Endothelial cell of umbilical vein (primary cell): ENCODE data around the gene CDC42BPB. TPM values are rescaled to one million over a fixed set of nuclear protein-coding genes. Genes with fewer than 3 reads are reported as not detected.

Experiments
- BruUV-seq: library from RNA; stranded (reverse); fragments of 400-500 nt; replicated peaks from 2 replicates; lab custom pipeline; 2021; lab: Mats Ljungman, UMichigan
- CTCF ChIA-PET: fragments of 300-600, 350-600 bp; sonication (Branson Sonifier 250); formaldehyde crosslinking; loops from one replicate; lab custom pipeline; 2021; ENCODE audit warnings: antibody characterized with exemption, inconsistent platforms; lab: Charles Lee
- POLR2A ChIA-PET: fragments of 300-600, 350-600 bp; sonication (Branson Sonifier 250); formaldehyde crosslinking; loops from one replicate; lab custom pipeline; 2021; ENCODE audit warnings: antibody characterized with exemption, inconsistent platforms; lab: Charles Lee
- DNase-seq: peaks from one replicate; pipeline ENCODE4 v3.0.0-alpha.2; 2011; ENCODE audit warnings: low read depth, low spot score
- FAIRE-seq: peaks from 2 replicates; lab custom pipeline; 2011; peaks lifted over from hg19 to GRCh38; lab: Jason Lieb, UNC
- H2AFZ ChIP-seq: 2 replicates; pipeline ENCODE4 v1.6.0; 2012; ENCODE audit warnings: low read depth, low read length, control low read depth, inconsistent platforms
- H3K27ac ChIP-seq: 2 replicates; pipeline ENCODE4 v1.5.1; 2011; ENCODE audit warnings: low read depth, mild to moderate bottlenecking, control low read depth, low read length, moderate library complexity; ENCODE audit not compliant: insufficient read depth
- H3K27me3 ChIP-seq, 2 experiments: 2 replicates each; pipeline versions ENCODE4 v1.6.0 to v1.6.1; 2011; ENCODE audit warnings: low read length in 2 of 2, mixed read lengths in 1 of 2; ENCODE audit not compliant: control insufficient read depth in 2 of 2, insufficient read depth in 2 of 2
- H3K36me3 ChIP-seq, 2 experiments: 2 replicates in 1 of 2; 3 replicates in 1 of 2; pipeline ENCODE4 v1.5.1; 2011; ENCODE audit warnings: low read length in 2 of 2, mild to moderate bottlenecking in 1 of 2, moderate library complexity in 1 of 2; ENCODE audit not compliant: control insufficient read depth in 2 of 2, insufficient read depth in 2 of 2; ENCODE audit errors: extremely low read depth in 1 of 2
- H3K4me1 ChIP-seq: 3 replicates; pipeline ENCODE4 v1.5.1; 2011; ENCODE audit warnings: mild to moderate bottlenecking, low read length; ENCODE audit not compliant: control insufficient read depth, insufficient read depth; ENCODE audit errors: extremely low read depth
- H3K4me2 ChIP-seq: 2 replicates; pipeline ENCODE4 v1.6.1; 2011; ENCODE audit warnings: low read length, control low read depth, mixed read lengths; ENCODE audit not compliant: insufficient read depth
- H3K4me3 ChIP-seq, 3 experiments: fragments of 200-600 bp in 1 of 3; sonication (generic), shearing (Covaris generic) in 1 of 3; replicated peaks in 1 of 3; 2 replicates each; pipeline ENCODE4 v1.5.1; 2011 to 2016; ENCODE audit warnings: control low read depth in 3 of 3, low read length in 3 of 3, mild to moderate bottlenecking in 2 of 3, inconsistent platforms in 1 of 3, low read depth in 1 of 3, moderate library complexity in 1 of 3; ENCODE audit not compliant: insufficient read depth in 1 of 3
- H3K79me2 ChIP-seq: 2 replicates; pipeline ENCODE4 v1.6.0; 2012; ENCODE audit warnings: low read length, inconsistent platforms; ENCODE audit not compliant: control insufficient read depth, insufficient read depth
- H3K9ac ChIP-seq: replicated peaks from 2 replicates; pipeline ENCODE3; 2011; ENCODE audit warnings: low read length, control low read depth; ENCODE audit not compliant: insufficient read depth; ENCODE audit errors: extremely low read depth
- H3K9me1 ChIP-seq: replicated peaks from 3 replicates; pipeline ENCODE4 v1.6.0; 2011; ENCODE audit warnings: mild to moderate bottlenecking, low read length; ENCODE audit not compliant: control insufficient read depth, insufficient read depth; ENCODE audit errors: extremely low read depth
- H3K9me3 ChIP-seq: replicated peaks from 2 replicates; pipeline ENCODE4 v1.5.1; 2012; ENCODE audit warnings: low read length, inconsistent platforms; ENCODE audit not compliant: control insufficient read depth, insufficient read depth
- H4K20me1 ChIP-seq: replicated peaks from 2 replicates; pipeline ENCODE3; 2011; ENCODE audit warnings: mild to moderate bottlenecking, low read length; ENCODE audit not compliant: control insufficient read depth, insufficient read depth; ENCODE audit errors: extremely low read depth
- FOS ChIP-seq: IDR thresholded peaks from 2 replicates; pipeline ENCODE4 v1.6.1; 2011; ENCODE audit warnings: mild to moderate bottlenecking, low read length, moderate library complexity, borderline replicate concordance; ENCODE audit not compliant: insufficient read depth
- JUN ChIP-seq: IDR thresholded peaks from 2 replicates; pipeline ENCODE4 v1.6.1; 2011; ENCODE audit warnings: borderline replicate concordance, low read depth; ENCODE audit not compliant: insufficient read length, insufficient read depth
- MYC ChIP-seq: IDR thresholded peaks from one replicate; pipeline ENCODE4 v1.6.1; 2011; ENCODE audit warnings: mild to moderate bottlenecking, low read depth, low read length
- dilution Hi-C: fragments of 300-500 bp; cut with MboI; formaldehyde crosslinking; loops from one replicate; pipeline ENCODE4 v1.15.0; 2019; ENCODE audit warnings: low sequenced_read_pairs; ENCODE audit not compliant: extremely low pct_ligation_motif_present
- intact Hi-C: fragments of 100-400 bp; cut with micrococcal nuclease; formaldehyde crosslinking; loops from one replicate; pipeline ENCODE4 v1.10.0; 2022
- polyA plus RNA-seq, 4 experiments: library from polyadenylated mRNA; depleted of rRNA in 3 of 4; stranded (reverse) in 3 of 4; unstranded in 1 of 4; fragments of >200 nt; gene quantifications; 2 replicates each; pipeline versions ENCODE4 v1.2.1 to v1.2.3, GENCODE V29; 2011 to 2012; ENCODE audit warnings: missing spikeins in 1 of 4
- total RNA-seq: library from RNA; stranded (reverse); gene quantifications from 2 replicates; pipeline ENCODE4 v1.2.3, GENCODE V29; 2021
- TF ChIP-seq, protein P1 (sequence below): IDR thresholded peaks from 2 replicates; pipeline ENCODE4 v1.6.1; 2011; ENCODE audit not compliant: insufficient read depth, insufficient read length

The CDC42BPB gene
- total and polyA plus RNA-seq, 2 donors (not counting 3 experiments of a cell fraction or from before 2014, with no cell fraction given) = 82.6 to 131 TPM

- Histone ChIP-seq H2AFZ (peak overlapping the region; percentile 11), H3K36me3 (no peaks in the 10 kb centered on the region), H3K4me2 (no peak overlapping the region), H3K4me3 (no peak overlapping the region), H3K9ac (no peak overlapping the region), H3K79me2 (no peaks in the 10 kb centered on the region), H3K27ac (no peak overlapping the region), H3K9me3 (no peaks in the 10 kb centered on the region), H4K20me1 (no peaks in the 10 kb centered on the region), H3K27me3 (no peaks in the 10 kb centered on the region), H3K9me1 (no peaks in the 10 kb centered on the region), H3K4me1 (peaks cover 25% of the 10 kb centered on the region)
- CTCF ChIA-PET = no interaction called here
- POLR2A ChIA-PET = no interaction called here
- DNase-seq (no peak), FAIRE-seq (no peak)
- dilution Hi-C loops = no loop called here
- no peak for TF ChIP-seq JUN
- TF ChIP-seq, protein P1, sequence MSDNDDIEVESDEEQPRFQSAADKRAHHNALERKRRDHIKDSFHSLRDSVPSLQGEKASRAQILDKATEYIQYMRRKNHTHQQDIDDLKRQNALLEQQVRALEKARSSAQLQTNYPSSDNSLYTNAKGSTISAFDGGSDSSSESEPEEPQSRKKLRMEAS = no peak
- BruUV-seq = no TSS peak
- intact Hi-C loops = no loop called here
Observed at GRCh38 chr14:103070971-103071542, 13.7 kb upstream of the CDC42BPB start.

- no peak overlapping the region for H3K4me2 ChIP-seq
- intact Hi-C loops = no loop called here
- no peaks in the 10 kb centered on the region for H3K36me3 ChIP-seq
- H3K27me3 ChIP-seq = no peaks in the 10 kb centered on the region
- BruUV-seq = no TSS peak
- no peaks in the 10 kb centered on the region for H3K9me1 ChIP-seq
- no peak overlapping the region for H2AFZ ChIP-seq
- H3K9ac ChIP-seq = no peak overlapping the region
- no peaks in the 10 kb centered on the region for H3K9me3 ChIP-seq
- FAIRE-seq = no peak
- ChIA-PET CTCF (no interaction called here), POLR2A (no interaction called here)
- H3K27ac ChIP-seq = no peak overlapping the region
- dilution Hi-C loops = no loop called here
- DNase-seq = no peak
- no peaks in the 10 kb centered on the region for H4K20me1 ChIP-seq
- TF ChIP-seq MYC (no peak), JUN (no peak), FOS (no peak)
- H3K79me2 ChIP-seq = no peaks in the 10 kb centered on the region
- H3K4me3 ChIP-seq = no peak overlapping the region
- H3K4me1 ChIP-seq = peaks cover 30% of the 10 kb centered on the region
Observed at GRCh38 chr14:103070263-103070885, 13.0 kb upstream of the CDC42BPB start.
